NCI-H2107 treated with DMSO at 0.1 percent for 48 hours (cell line): ENCODE results near the gene SLC47A1.

Experiments used
- DNase-seq: peaks from one replicate; lab custom pipeline; 2025; ENCODE audit not compliant: unreplicated experiment; lab: John Stamatoyannopoulos, UW

Gene SLC47A1

GRCh38 chr17:19596869-19597268, 63.2 kb downstream of the SLC47A1 start:
- no peak for DNase-seq

GRCh38 chr17:19610311-19610710, 76.7 kb downstream of the SLC47A1 start:
- DNase-seq, result no peak

- DNase-seq, result no peak
Observed at GRCh38 chr17:19610879-19611278, 77.2 kb downstream of the SLC47A1 start.

- DNase-seq, result no peak
Observed at GRCh38 chr17:19613979-19614378, 80.3 kb downstream of the SLC47A1 start.

- no peak for DNase-seq
Observed at GRCh38 chr17:19614900-19615299, 81.2 kb downstream of the SLC47A1 start.

- no peak for DNase-seq
Observed at GRCh38 chr17:19618015-19618414, 84.4 kb downstream of the SLC47A1 start.

- no peak for DNase-seq
Observed at GRCh38 chr17:19619705-19620325, 86.2 kb downstream of the SLC47A1 start.

- no peak for DNase-seq
Observed at GRCh38 chr17:19621697-19622096, 88.0 kb downstream of the SLC47A1 start.

GRCh38 chr17:19626079-19626478, 92.4 kb downstream of the SLC47A1 start:
- DNase-seq, result no peak
